Purkinje cell (primary cell): ENCODE measurements around the gene ATG5. TPM values are rescaled to one million over a fixed set of nuclear protein-coding genes. Genes with fewer than 3 reads are reported as not detected.

Source experiments
- polyA plus RNA-seq: library from polyadenylated mRNA; unstranded; fragments of >200 nt; fragmentation: Nextera tagmentation; gene quantifications from 2 replicates; pipeline ENCODE4 v1.2.1, GENCODE V29; 2014

ATG5 gene
- 18.6 and 32.7 TPM in 2 replicates for polyA plus RNA-seq

GRCh38 chr6:106325336-106326178, at the start of gene ATG5:
Gene ATG5 (minus strand): TSS chr6:106325760. CDS start chr6:106316208, 9,552 bp downstream.

GRCh38 chr6:106360410-106360988, 34.9 kb upstream of the ATG5 start, which contains the start of gene CRYBG1:
Gene CRYBG1 (plus strand): TSS chr6:106360717. CDS start chr6:106360909, 192 bp downstream.

Other genes starting within 250 kb of the ATG5 start
- 0.55 and 0.74 TPM in 2 replicates for gene PRDM1, start 239.4 kb downstream of the ATG5 start, polyA plus RNA-seq
- 1.8 and 3.1 TPM in 2 replicates for gene CRYBG1, start 35.0 kb upstream of the ATG5 start, polyA plus RNA-seq